Measurements from ENCODE around the gene ARHGAP12.

The ARHGAP12 gene

DNA sequence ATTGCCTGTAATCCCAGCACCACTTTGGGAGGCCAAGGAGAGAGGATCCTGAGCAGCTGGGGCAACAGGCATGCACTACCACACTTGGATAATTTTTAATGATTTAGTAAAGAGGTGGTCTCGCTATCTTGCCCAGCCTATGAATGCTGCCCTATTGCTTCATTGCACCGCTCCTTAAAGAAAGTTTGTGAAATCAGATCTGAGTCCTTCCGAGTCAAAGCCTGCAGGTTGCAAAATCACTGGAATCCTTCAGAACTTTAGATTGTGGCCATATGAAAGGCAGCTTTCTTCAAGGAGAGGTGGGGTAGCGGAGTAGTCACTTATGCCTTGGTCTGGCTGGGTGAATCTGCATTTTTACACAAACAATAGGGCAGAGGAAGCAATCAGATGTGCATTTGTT, 166.3 kb downstream of the ARHGAP12 start:
- Histone ChIP-seq H3K4me1 (ENCODE audit: control insufficient read depth, insufficient read depth, low read length) (0 out of 2 replicates have a peak, but pooled peaks cover 4% of the 10 kb centered on the region), H3K36me3 (ENCODE audit: control insufficient read depth in 2 of 2, insufficient read depth in 1 of 2, low read length in 2 of 2) (no peaks in the 10 kb centered on the region), H3K4me3 (ENCODE audit: low read depth, low read length) (no peak overlapping the region), H3K9me3 (ENCODE audit: control insufficient read depth, insufficient read depth, low read depth, low read length) (no peaks in the 10 kb centered on the region), H3K27ac (ENCODE audit: extremely low read depth, low read depth, low read length) (no peak overlapping the region)
- CTCF ChIA-PET: interaction anchor here (0.6 to 2.4 kb wide), 2 partner anchors 8 to 957 kb away, joined by 3 to 12 read pairs; no protein-coding TSS in a partner anchor
- POLR2A ChIA-PET: no interaction called here
- TF ChIP-seq MZF1 (tag by site-specific recombination; IDR thresholded peaks at IDR 0.05; ENCODE audit: borderline replicate concordance) (no peak), KLF10 (tag by site-specific recombination; IDR thresholded peaks at IDR 0.05) (no peak)
- TF ChIP-seq, protein P1, sequence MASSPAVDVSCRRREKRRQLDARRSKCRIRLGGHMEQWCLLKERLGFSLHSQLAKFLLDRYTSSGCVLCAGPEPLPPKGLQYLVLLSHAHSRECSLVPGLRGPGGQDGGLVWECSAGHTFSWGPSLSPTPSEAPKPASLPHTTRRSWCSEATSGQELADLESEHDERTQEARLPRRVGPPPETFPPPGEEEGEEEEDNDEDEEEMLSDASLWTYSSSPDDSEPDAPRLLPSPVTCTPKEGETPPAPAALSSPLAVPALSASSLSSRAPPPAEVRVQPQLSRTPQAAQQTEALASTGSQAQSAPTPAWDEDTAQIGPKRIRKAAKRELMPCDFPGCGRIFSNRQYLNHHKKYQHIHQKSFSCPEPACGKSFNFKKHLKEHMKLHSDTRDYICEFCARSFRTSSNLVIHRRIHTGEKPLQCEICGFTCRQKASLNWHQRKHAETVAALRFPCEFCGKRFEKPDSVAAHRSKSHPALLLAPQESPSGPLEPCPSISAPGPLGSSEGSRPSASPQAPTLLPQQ (tag by site-specific recombination; IDR thresholded peaks at IDR 0.05): no peak

DNA sequence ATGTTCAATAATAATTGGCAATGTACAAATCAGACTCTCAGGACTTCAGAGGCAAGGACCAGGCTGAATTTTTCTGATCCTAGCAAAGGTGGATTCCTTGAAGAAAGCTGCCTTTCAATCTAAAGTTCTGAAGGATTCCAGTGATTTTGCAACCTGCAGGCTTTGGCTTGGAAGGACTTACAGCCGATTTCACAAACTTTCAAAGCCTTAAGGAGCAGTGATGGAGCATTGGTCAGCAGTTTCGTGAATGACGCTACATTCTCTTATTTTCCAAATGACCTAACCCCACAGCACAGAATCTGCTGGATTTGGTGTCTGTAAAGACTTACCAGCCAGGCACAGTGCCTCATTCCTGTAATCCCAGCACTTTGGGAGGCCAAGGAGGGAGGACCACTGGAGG, 167.5 kb downstream of the ARHGAP12 start:
- POLR2A ChIA-PET: interaction anchor here (0.7 kb wide), 1 partner anchor 928 kb away, joined by 5 read pairs; no protein-coding TSS in a partner anchor
- CTCF ChIA-PET: interaction anchor here (2.4 kb wide), 1 partner anchor 9 kb away, joined by 12 read pairs; no protein-coding TSS in a partner anchor
- no peak overlapping the region for H3K27ac ChIP-seq (ENCODE audit: extremely low read depth, low read depth, low read length)

DNA sequence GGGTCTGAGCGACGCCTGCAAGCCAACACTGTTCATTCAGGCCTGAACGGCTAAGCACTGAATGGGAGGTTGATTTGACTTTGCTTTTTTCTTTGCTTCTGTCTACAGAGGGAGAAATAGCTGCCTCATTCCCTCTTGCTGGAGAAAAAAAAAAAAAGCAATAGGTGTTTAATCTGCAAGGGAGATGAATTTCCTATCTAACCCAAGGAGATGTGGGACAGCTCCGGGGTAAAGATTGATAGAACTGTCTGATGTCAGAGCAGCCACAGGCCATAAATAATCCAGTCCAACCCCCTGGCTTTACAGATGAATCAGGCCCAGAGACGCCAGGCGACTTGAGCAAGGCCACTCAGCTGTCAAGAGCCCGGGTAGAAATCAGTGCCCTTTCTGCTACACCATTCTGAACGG, 168.0 kb downstream of the ARHGAP12 start:
- Histone ChIP-seq H3K4me3 (ENCODE audit: low read depth, low read length) (peak overlapping the region; percentile 1; the same call in 1 of the 2 replicates), H3K27ac (ENCODE audit: extremely low read depth, low read depth, low read length) (peak overlapping the region; percentile 34; the same call in 1 of the 2 replicates), H3K36me3 (ENCODE audit: control insufficient read depth in 2 of 2, insufficient read depth in 1 of 2, low read length in 2 of 2) (no peaks in the 10 kb centered on the region), H3K9me3 (ENCODE audit: control insufficient read depth, insufficient read depth, low read depth, low read length) (no peaks in the 10 kb centered on the region), H3K4me1 (ENCODE audit: control insufficient read depth, insufficient read depth, low read length) (0 out of 2 replicates have a peak, but pooled peaks cover 4% of the 10 kb centered on the region)
- ChIA-PET CTCF (interaction anchor here (2.4 kb wide), 1 partner anchor 9 kb away, joined by 12 read pairs; no protein-coding TSS in a partner anchor), POLR2A (interaction anchor here (0.7 to 1.0 kb wide), 2 partner anchors 132 to 157 kb away, joined by 4 read pairs; no protein-coding TSS in a partner anchor)
- TF ChIP-seq ZNF791 (tag by site-specific recombination; IDR thresholded peaks at IDR 0.05) (no peak), ZNF404 (tag by site-specific recombination; IDR thresholded peaks at IDR 0.05) (no peak), ZNF366 (tag by site-specific recombination; conservative IDR thresholded peaks at IDR 0.05) (no peak), ZNF37A (tag by site-specific recombination; IDR thresholded peaks at IDR 0.05) (no peak), KLF7 (tag by site-specific recombination; IDR thresholded peaks at IDR 0.05; ENCODE audit: borderline replicate concordance) (no peak), ZBTB17 (tag by site-specific recombination; IDR thresholded peaks at IDR 0.05) (peak; percentile 78), ZNF501 (tag by site-specific recombination; IDR thresholded peaks at IDR 0.05) (0 out of 2 replicates have a peak, but pooled peaks have one; percentile 22), ZNF600 (tag by site-specific recombination; IDR thresholded peaks at IDR 0.05) (peak; percentile 61), ZNF292 (tag by site-specific recombination; IDR thresholded peaks at IDR 0.05; ENCODE audit: borderline replicate concordance, low read depth) (no peak), SALL2 (tag by site-specific recombination; IDR thresholded peaks at IDR 0.05; ENCODE audit: borderline replicate concordance) (no peak), ZNF174 (tag by site-specific recombination; IDR thresholded peaks at IDR 0.05) (no peak), ZNF146 (tag by site-specific recombination; IDR thresholded peaks at IDR 0.05) (no peak)
- TF ChIP-seq, protein P2, sequence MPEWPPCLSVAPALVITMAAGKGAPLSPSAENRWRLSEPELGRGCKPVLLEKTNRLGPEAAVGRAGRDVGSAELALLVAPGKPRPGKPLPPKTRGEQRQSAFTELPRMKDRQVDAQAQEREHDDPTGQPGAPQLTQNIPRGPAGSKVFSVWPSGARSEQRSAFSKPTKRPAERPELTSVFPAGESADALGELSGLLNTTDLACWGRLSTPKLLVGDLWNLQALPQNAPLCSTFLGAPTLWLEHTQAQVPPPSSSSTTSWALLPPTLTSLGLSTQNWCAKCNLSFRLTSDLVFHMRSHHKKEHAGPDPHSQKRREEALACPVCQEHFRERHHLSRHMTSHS (tag by site-specific recombination; IDR thresholded peaks at IDR 0.05): no peak
- TF ChIP-seq, protein P3, sequence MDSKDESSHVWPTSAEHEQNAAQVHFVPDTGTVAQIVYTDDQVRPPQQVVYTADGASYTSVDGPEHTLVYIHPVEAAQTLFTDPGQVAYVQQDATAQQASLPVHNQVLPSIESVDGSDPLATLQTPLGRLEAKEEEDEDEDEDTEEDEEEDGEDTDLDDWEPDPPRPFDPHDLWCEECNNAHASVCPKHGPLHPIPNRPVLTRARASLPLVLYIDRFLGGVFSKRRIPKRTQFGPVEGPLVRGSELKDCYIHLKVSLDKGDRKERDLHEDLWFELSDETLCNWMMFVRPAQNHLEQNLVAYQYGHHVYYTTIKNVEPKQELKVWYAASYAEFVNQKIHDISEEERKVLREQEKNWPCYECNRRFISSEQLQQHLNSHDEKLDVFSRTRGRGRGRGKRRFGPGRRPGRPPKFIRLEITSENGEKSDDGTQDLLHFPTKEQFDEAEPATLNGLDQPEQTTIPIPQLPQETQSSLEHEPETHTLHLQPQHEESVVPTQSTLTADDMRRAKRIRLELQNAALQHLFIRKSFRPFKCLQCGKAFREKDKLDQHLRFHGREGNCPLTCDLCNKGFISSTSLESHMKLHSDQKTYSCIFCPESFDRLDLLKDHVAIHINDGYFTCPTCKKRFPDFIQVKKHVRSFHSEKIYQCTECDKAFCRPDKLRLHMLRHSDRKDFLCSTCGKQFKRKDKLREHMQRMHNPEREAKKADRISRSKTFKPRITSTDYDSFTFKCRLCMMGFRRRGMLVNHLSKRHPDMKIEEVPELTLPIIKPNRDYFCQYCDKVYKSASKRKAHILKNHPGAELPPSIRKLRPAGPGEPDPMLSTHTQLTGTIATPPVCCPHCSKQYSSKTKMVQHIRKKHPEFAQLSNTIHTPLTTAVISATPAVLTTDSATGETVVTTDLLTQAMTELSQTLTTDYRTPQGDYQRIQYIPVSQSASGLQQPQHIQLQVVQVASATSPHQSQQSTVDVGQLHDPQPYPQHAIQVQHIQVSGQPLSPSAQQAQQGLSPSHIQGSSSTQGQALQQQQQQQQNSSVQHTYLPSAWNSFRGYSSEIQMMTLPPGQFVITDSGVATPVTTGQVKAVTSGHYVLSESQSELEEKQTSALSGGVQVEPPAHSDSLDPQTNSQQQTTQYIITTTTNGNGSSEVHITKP (tag by site-specific recombination; IDR thresholded peaks at IDR 0.05): 0 out of 2 replicates have a peak, but pooled peaks have one; percentile 3

More for the DNA sequence above, 167.5 kb downstream of the ARHGAP12 start:
- Histone ChIP-seq H3K36me3 (ENCODE audit: control insufficient read depth in 2 of 2, insufficient read depth in 1 of 2, low read length in 2 of 2) (no peaks in the 10 kb centered on the region), H3K4me3 (ENCODE audit: low read depth, low read length) (no peak overlapping the region), H3K4me1 (ENCODE audit: control insufficient read depth, insufficient read depth, low read length) (0 out of 2 replicates have a peak, but pooled peaks cover 4% of the 10 kb centered on the region), H3K9me3 (ENCODE audit: control insufficient read depth, insufficient read depth, low read depth, low read length) (no peaks in the 10 kb centered on the region)
- no peak for TF ChIP-seq ZNF571 (tag by site-specific recombination; IDR thresholded peaks at IDR 0.05)
- no peak for TF ChIP-seq ZNF585B (tag by site-specific recombination; IDR thresholded peaks at IDR 0.05)
- TF ChIP-seq, protein P4, sequence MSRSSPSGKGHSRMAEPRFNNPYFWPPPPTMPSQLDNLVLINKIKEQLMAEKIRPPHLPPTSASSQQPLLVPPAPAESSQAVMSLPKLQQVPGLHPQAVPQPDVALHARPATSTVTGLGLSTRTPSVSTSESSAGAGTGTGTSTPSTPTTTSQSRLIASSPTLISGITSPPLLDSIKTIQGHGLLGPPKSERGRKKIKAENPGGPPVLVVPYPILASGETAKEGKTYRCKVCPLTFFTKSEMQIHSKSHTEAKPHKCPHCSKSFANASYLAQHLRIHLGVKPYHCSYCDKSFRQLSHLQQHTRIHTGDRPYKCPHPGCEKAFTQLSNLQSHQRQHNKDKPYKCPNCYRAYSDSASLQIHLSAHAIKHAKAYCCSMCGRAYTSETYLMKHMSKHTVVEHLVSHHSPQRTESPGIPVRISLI (tag by site-specific recombination; IDR thresholded peaks at IDR 0.05): no peak
- no peak for TF ChIP-seq HOXA7 (CRISPR knock-in tag; IDR thresholded peaks at IDR 0.05; ENCODE audit: borderline replicate concordance)
- no peak for TF ChIP-seq SP7 (tag by site-specific recombination; IDR thresholded peaks at IDR 0.05)
- no peak for TF ChIP-seq ZNF791 (tag by site-specific recombination; IDR thresholded peaks at IDR 0.05)
- TF ChIP-seq ZNF777 (tag by site-specific recombination; IDR thresholded peaks at IDR 0.05; ENCODE audit: borderline replicate concordance): no peak
- TF ChIP-seq, protein P1 (tag by site-specific recombination; IDR thresholded peaks at IDR 0.05): no peak
- TF ChIP-seq ZNF292 (tag by site-specific recombination; IDR thresholded peaks at IDR 0.05; ENCODE audit: borderline replicate concordance, low read depth): no peak
